Activated CD8-positive, alpha-beta memory T cell treated with anti-CD3 and anti-CD28 coated beads, Interleukin-2, amount 50 U/mL, for 24 hours (primary cell): Measurements from ENCODE around the gene OR4S2.

Source experiments
- DNase-seq: peaks from one replicate; pipeline ENCODE4 v3.0.0-alpha.2; 2020; ENCODE audit errors: extremely low read depth

Gene OR4S2, protein sequence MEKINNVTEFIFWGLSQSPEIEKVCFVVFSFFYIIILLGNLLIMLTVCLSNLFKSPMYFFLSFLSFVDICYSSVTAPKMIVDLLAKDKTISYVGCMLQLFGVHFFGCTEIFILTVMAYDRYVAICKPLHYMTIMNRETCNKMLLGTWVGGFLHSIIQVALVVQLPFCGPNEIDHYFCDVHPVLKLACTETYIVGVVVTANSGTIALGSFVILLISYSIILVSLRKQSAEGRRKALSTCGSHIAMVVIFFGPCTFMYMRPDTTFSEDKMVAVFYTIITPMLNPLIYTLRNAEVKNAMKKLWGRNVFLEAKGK

DNA sequence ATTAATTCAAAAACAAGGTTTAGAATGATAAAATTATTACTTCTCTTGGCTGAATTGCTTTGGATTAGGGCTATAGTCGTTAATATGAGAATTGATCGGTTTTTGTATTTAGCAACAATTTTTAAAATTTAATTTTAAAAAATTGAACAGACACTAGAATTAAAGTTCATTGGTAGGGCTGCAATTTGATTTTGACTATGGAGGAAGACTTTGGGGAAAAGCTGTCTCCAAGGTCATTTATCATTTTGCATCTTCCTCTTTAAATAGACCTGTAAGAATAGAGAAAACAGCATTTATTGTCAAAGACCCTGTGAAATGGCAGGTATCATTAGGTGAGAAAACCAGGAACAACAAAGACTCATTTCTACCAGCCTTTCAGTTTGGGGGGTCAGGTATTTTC lies at the start of gene OR4S2:
Gene OR4S2 (plus strand): TSS at position 301 of the 400 bp plus-strand sequence. CDS start 2,577 bp downstream, outside the sequence.
- no peak for DNase-seq

DNA sequence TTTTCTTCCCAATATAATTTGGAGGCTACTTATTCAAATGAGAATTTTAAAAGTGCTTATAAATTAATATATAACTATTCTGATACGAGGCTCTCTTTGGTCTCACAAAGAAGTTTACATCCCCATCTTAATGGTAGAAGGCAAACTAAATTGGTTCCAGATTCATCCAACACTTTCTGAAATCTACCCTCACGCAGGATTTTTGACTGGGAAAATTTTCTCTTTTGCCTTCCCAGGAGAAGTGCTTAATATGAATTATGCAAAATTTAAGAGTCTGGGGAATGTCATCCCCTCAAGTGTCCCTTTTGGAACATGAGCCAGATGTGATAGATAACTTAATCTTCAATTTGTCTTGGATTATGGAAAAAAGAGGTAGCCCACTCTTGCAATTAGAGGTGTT lies 40.6 kb upstream of the OR4S2 start, which contains the start of gene OR4C11:
Gene OR4C11 (minus strand): TSS at position 101 of the 400 bp plus-strand sequence. CDS start 3,272 bp downstream, outside the sequence.
- DNase-seq: no peak

DNA sequence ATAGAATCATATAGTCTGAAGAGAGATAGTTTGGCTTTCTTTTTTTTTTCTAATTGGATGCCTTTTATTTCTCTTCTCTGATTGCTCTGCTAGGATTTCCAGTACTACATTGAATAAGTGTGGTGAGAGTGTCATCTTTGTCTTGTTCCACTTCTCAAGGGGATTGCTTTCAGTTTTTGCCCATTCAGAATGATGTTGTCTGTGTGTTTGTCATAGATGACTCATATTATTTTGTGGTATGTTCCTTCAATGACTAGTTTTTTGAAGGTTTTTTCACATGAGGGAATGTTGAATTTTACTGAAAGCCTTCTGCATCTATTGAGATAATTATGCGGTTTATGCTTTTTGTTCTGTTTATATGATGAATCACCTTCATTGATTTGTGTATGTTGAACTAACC lies 23.6 kb upstream of the OR4S2 start:
- no peak for DNase-seq

DNA sequence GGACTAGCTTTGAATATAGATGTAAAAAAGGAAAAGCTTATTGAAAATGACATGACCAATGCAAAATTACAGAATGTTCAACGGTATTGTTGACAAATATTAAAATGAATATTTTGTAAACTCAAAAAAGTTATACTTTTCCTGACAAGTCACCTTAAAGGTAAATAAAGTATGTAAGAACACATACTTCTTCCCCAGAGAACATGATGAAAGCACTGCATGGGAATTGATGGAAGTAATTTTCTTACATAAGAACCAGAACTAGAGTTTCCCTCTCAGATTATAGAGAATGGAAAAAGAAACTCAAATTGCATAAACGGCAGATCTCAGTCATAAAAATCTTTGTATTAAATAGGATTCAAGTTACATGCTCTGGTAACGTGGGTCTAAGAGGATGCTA lies 13.3 kb upstream of the OR4S2 start, which contains the start of gene OR4P4:
Gene OR4P4 (plus strand): TSS at position 301 of the 400 bp plus-strand sequence.
- DNase-seq: no peak

DNA sequence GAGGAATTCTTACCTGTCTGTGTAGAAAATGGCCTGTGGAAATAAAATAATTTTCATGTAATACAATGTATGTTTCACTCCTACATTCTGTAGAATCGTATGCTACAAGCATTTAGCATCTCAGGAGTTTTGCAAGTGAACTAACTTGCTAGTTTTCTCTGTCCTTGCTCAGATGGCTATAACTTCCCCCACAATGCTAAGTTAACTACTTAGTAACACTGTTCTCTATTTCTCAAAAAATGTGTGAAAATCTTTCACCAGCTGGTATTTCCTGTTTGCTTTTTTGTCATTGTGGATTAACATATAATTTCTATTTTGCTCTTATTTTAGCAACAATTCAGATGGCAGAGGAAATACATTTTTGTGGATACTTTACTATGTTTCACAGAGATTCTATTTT lies 4.4 kb downstream of the OR4S2 start:
- no peak for DNase-seq

DNA sequence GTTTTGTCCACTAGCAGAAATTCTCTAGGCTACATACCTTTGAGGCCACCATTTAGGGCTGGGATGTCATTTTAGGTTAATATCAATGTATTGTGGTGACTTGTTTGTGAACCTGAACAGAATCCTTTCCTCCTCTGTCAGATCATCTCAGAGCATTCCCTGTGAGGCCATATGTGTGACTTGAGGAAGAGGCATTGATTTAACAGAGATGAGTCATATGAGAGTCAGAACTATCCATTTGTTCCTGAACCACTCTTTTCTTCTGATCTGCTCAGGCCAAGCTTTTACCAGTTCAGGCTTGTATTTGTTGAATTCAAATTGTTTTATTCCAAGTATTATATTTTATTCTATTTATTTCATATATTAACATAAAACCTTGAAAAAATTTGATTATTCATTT lies 7.0 kb downstream of the OR4S2 start:
- no peak for DNase-seq

DNA sequence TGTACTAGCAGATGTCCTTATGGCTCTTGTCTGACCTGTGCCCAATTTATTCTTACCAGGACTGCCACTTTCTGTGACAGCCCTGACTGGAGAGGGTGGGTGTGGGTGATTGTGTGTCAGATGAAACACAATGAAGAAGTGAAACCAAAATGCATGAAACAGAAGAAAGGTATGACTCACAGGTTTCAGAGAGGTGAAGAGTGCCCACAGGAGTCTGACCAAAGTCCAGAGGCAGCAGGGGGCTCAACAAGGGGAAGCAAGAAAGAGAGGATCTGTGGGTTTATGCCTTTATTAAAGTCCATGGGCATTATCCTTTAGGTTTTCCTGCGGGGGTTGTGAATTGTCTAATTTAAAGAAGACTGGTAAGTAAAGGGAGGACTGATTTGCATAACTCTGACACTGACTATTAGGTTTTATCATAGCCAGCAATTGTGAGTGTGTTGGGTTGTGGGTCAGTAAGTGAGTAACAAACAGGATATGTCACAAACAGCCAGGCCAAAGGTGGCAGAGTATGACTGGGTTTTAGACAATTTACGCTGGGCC lies 10.0 kb downstream of the OR4S2 start:
- no peak for DNase-seq

DNA sequence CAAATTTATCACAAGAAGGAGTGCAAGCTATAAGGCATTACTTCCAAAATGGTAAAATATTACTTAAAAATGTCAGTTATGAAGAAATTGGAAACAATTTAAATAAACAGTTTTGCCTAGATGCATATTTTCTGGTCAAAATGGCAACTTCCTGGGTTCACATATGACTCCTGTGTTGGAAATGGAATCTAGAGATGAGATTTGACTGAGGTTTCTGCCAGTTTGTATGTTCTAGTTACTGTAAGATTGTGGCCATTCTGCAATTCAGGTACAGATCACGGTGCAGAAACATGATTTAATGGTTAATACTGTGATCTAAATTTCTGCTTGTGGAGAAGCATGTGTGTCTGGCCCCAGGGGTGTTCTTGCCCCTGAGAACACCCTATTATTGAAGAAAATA lies 10.5 kb downstream of the OR4S2 start:
- no peak for DNase-seq

DNA sequence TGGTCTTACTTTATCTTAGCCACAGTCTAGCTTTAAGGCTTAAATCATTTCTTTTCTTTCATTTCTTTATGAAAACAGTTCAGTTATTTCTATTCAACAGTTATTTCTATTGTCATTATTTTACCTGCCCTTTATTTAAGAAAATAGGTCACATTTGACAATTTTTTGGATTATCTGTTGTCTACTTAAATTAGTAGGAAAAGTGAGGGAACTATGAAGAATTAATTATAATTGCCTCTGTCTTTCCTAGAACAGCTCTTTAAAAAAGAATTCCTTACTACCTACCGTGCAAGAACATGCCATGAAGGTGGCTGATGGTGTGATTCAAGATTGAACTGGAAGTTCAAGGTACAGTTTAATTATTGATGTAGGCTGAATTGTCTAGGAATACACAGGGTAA lies 13.8 kb downstream of the OR4S2 start, which contains the start of gene OR4C6:
Gene OR4C6 (plus strand): TSS at position 301 of the 400 bp plus-strand sequence. CDS start 2,966 bp downstream, outside the sequence.
- DNase-seq: no peak

DNA sequence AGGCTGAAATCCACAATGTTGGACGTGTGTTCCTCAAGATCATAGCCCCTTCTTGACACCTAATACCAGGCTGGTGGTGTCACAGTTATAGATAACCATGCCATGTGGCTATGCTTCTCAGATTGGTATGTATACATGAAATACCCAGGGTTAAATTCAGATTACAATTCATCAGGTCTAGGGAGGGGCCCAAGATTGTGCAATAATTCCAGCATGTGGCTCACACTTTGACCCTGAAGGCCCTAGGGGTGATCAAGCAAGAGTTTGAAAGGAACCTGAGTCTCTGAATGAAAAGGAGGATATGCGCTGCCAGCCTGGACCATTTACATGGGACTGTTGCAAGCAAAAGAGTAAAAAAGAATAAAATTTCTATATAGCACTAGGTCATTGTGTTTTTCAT lies 21.2 kb downstream of the OR4S2 start:
- DNase-seq: no peak

DNA sequence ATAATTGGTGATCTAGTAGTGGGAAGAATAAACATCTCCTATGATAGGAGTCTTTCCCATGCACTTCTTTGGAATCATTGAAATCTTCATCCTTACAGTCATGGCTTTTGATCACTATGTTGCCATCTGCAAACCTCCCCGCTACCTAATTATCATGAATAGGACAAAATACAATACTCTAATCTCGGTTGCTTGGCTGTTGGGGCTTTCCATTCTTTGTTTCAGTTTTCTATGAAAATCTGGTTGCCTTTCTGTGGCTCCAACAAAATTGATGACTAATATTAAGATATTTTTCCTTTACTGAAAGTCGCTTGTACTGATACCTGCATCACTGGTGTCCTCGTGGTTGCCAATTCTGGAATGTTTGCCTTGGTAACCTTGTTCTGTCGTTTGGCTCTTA lies 25.7 kb downstream of the OR4S2 start:
- no peak for DNase-seq

DNA sequence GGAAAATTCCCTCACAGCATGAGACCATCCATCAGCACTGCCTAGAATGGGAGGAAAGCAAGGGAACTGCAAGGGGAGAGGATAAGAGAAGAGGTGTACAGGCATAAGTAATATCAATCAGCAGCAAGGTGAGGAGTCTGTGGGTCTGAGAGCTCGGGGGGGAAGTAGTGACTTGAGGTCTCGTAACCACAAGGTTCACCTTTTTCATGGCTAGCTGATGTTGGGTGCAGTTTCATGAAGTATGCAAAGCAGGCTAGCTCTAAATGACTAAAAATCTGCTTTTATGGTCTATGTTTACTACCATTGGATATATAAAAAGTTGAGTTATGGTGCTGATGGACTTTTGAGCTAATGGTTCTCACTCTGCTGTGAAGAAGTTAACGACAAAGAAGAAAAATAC lies 49.7 kb downstream of the OR4S2 start:
- DNase-seq: no peak

DNA sequence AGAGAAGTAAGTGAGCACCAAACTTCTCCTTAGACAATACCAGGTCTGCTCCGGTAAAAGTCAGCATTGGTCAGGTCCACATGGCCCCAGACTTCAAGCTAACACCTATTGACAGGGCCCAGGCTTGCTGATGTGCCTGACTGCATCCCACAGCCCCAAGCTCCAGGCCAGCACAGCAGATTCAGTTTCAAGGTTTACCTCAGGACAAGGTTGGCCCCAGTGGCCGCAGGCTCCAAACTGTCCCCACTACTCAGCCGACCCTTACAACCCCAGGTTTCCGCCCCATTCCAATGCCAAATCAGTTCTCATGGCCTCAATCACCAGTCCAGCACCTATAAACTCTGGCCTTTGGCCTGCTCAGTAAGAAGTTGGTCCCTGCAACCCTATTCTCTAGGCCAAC lies 53.3 kb downstream of the OR4S2 start:
- no peak for DNase-seq
